A673 (cell line): ENCODE data around the gene MGMT. TPM values are rescaled to one million over a fixed set of nuclear protein-coding genes. Genes with fewer than 3 reads are reported as not detected.

ENCODE experiments used
- BruUV-seq: library from RNA; stranded (reverse); fragments of 400-500 nt; replicated peaks from 2 replicates; lab custom pipeline; 2021; lab: Mats Ljungman, UMichigan
- CTCF ChIA-PET: fragments of 300-600 bp; sonication (Branson Sonifier 250); formaldehyde crosslinking; loops from one replicate; lab custom pipeline; 2022; ENCODE audit warnings: antibody characterized with exemption; lab: Charles Lee
- POLR2A ChIA-PET: fragments of 300-600 bp; sonication (Branson Sonifier 250); formaldehyde crosslinking; loops from one replicate; lab custom pipeline; 2022; ENCODE audit warnings: antibody characterized with exemption; ENCODE audit not compliant: low non-redundant PET; lab: Charles Lee
- DNase-seq: peaks from one replicate; pipeline ENCODE4 v3.0.0-alpha.2; 2015; ENCODE audit warnings: low spot score
- H3K27ac ChIP-seq: fragments of 200-600 bp; sonication (generic); 2 replicates; pipeline ENCODE4 v1.5.1; 2016; ENCODE audit warnings: mixed run types, low read depth, mild to moderate bottlenecking, mixed read lengths, antibody characterized with exemption, low read length; ENCODE audit not compliant: poor library complexity, severe bottlenecking
- H3K27me3 ChIP-seq: fragments of 200-600 bp; sonication (generic); replicated peaks from 2 replicates; pipeline ENCODE4 v1.6.1; 2017; ENCODE audit warnings: mixed run types, low read depth, mild to moderate bottlenecking, mixed read lengths, antibody characterized with exemption, low read length; ENCODE audit not compliant: insufficient read depth, poor library complexity
- H3K36me3 ChIP-seq: fragments of 200-600 bp; sonication (generic); 2 replicates; pipeline ENCODE4 v1.6.1; 2016; ENCODE audit warnings: mixed run types, mild to moderate bottlenecking, mixed read lengths, antibody characterized with exemption, low read length; ENCODE audit not compliant: insufficient read depth, poor library complexity, severe bottlenecking
- H3K4me1 ChIP-seq: fragments of 200-600 bp; sonication (generic); 2 replicates; pipeline ENCODE4 v1.6.1; 2017; ENCODE audit warnings: mixed run types, mild to moderate bottlenecking, mixed read lengths, antibody characterized with exemption, low read length; ENCODE audit not compliant: insufficient read depth, poor library complexity, severe bottlenecking
- H3K4me3 ChIP-seq: fragments of 200-600 bp; sonication (generic); 2 replicates; pipeline ENCODE4 v1.5.1; 2016; ENCODE audit warnings: low read depth, mixed run types, mild to moderate bottlenecking, mixed read lengths, low read length; ENCODE audit not compliant: poor library complexity, severe bottlenecking
- H3K9me3 ChIP-seq: fragments of 200-600 bp; sonication (generic); 2 replicates; pipeline ENCODE4 v1.6.1; 2016; ENCODE audit warnings: mixed run types, low read depth, mild to moderate bottlenecking, mixed read lengths, antibody characterized with exemption, low read length; ENCODE audit not compliant: poor library complexity, severe bottlenecking
- EZH2 ChIP-seq: fragments of 200-600 bp; sonication (generic); IDR thresholded peaks from 2 replicates; pipeline ENCODE4 v1.6.1; 2017; ENCODE audit warnings: borderline replicate concordance, low read depth, mild to moderate bottlenecking, mixed read lengths, antibody characterized with exemption, low read length; ENCODE audit not compliant: poor library complexity, severe bottlenecking
- intact Hi-C: fragments of 100-400 bp; cut with micrococcal nuclease; formaldehyde crosslinking; loops from one replicate; pipeline ENCODE4 v1.10.0; 2022; ENCODE audit not compliant: unreplicated experiment
- total RNA-seq: library from RNA; stranded (reverse); gene quantifications from 2 replicates; pipeline ENCODE4 v1.2.3, GENCODE V29; 2021
- TF ChIP-seq, protein P1 (sequence below): fragments of 300-800, 200-600 bp; sonication (generic); conservative IDR thresholded peaks from 2 replicates; pipeline ENCODE4 v1.5.1; 2017; ENCODE audit warnings: low read depth, mild to moderate bottlenecking, antibody characterized with exemption, low read length, moderate library complexity, mixed read lengths

Gene MGMT
- total RNA-seq, 1 experiment from 2014 or later: 19.5 TPM

DNA sequence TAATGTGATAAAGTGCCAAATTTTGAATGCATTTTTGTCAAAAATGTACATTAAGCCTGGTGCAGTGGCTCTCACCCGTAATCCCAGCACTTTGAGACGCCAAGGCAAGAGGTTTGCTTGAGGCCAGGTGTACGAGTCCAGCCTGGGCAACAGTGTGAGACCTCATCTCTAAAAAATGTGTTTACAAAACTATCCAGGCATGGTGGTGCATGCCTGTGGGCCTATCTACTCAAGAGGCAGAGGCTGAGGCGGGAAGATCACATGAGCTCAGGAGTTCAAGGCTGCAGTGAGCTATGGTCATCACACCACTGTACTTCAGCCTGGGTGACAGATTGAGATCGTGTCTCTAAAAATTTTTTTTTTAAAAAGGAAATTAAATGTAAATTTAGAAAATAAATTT lies 18.5 kb upstream of the MGMT start:
- CTCF ChIA-PET: no interaction called here
- no TSS peak for BruUV-seq
- DNase-seq: no peak

DNA sequence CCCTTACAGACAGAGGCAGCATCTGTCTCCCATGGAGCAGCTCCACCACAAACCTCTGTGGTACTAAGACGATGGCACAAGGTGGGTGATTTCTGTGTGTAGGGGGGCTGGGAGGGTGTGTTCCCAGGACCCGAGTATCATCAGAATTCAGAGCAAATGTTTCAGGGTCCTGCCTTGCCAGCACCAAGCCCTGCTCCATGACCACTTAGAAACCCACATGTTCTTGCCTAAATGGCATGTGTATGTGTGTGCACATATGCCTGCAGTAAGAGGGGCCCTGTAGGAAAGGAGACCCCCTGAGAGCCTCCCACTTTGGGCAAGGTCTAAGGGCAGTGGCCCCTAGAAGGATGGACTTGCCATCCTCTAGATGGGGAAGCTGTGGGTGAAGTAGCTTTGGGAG lies 17.1 kb upstream of the MGMT start:
- BruUV-seq: no TSS peak
- Histone ChIP-seq H3K36me3 (no peaks in the 10 kb centered on the region), H3K27me3 (no peaks in the 10 kb centered on the region), H3K9me3 (no peaks in the 10 kb centered on the region), H3K27ac (no peak overlapping the region), H3K4me1 (no peaks in the 10 kb centered on the region), H3K4me3 (no peak overlapping the region)
- TF ChIP-seq EZH2: no peak
- TF ChIP-seq, protein P1, sequence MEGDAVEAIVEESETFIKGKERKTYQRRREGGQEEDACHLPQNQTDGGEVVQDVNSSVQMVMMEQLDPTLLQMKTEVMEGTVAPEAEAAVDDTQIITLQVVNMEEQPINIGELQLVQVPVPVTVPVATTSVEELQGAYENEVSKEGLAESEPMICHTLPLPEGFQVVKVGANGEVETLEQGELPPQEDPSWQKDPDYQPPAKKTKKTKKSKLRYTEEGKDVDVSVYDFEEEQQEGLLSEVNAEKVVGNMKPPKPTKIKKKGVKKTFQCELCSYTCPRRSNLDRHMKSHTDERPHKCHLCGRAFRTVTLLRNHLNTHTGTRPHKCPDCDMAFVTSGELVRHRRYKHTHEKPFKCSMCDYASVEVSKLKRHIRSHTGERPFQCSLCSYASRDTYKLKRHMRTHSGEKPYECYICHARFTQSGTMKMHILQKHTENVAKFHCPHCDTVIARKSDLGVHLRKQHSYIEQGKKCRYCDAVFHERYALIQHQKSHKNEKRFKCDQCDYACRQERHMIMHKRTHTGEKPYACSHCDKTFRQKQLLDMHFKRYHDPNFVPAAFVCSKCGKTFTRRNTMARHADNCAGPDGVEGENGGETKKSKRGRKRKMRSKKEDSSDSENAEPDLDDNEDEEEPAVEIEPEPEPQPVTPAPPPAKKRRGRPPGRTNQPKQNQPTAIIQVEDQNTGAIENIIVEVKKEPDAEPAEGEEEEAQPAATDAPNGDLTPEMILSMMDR: no peak
- POLR2A ChIA-PET: no interaction called here
- DNase-seq: no peak
- CTCF ChIA-PET: no interaction called here
- intact Hi-C loops: no loop called here

More for the DNA sequence above, 18.5 kb upstream of the MGMT start:
- intact Hi-C loops: no loop called here
- no peaks in the 10 kb centered on the region for H3K4me1 ChIP-seq
- no peak for TF ChIP-seq EZH2
- TF ChIP-seq, protein P1: no peak
- H3K9me3 ChIP-seq: no peaks in the 10 kb centered on the region
- no peak overlapping the region for H3K4me3 ChIP-seq
- POLR2A ChIA-PET: interaction anchor here (0.6 kb wide), 1 partner anchor 999 kb away, joined by 3 read pairs; no protein-coding TSS in a partner anchor
- H3K36me3 ChIP-seq: no peaks in the 10 kb centered on the region
- H3K27me3 ChIP-seq: no peaks in the 10 kb centered on the region
- H3K27ac ChIP-seq: no peak overlapping the region

DNA sequence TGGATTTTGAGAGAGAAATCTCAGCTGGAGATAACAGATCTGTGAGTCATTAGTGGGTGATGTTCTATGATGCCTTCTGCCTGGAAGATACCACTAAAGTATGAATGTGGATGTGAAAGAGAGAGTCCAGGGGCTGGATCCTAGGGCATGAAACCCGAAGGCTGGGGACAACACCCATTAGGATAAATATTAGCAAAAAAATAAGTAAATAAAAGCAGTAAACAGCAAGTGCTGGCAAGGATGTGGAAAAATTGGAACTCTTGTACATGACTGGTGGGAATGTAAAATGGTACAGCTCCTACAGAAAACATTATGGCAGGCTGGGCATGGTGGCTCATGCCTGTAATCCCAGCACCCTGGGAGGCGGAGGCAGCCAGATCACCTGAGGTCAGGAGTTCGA lies 16.6 kb upstream of the MGMT start:
- DNase-seq: no peak
- no TSS peak for BruUV-seq
- H3K27ac ChIP-seq: no peak overlapping the region
- CTCF ChIA-PET: no interaction called here
- no peaks in the 10 kb centered on the region for H3K4me1 ChIP-seq
- POLR2A ChIA-PET: no interaction called here
- H3K36me3 ChIP-seq: no peaks in the 10 kb centered on the region
- no peaks in the 10 kb centered on the region for H3K27me3 ChIP-seq
- TF ChIP-seq, protein P1: no peak
- no peak for TF ChIP-seq EZH2
- intact Hi-C loops: no loop called here
- no peak overlapping the region for H3K4me3 ChIP-seq
- H3K9me3 ChIP-seq: no peaks in the 10 kb centered on the region
